WTC11 (cell line): ENCODE results near the gene WDR7.

Source experiments
- FOXJ3 ChIP-seq: sonication (generic); formaldehyde crosslinking; IDR thresholded peaks from 2 replicates; pipeline ENCODE4 v1.9.0; 2021; ENCODE audit warnings: missing genetic modification reagents, mild to moderate bottlenecking, borderline replicate concordance
- TF ChIP-seq, protein P1 (sequence below): sonication (generic); formaldehyde crosslinking; IDR thresholded peaks from 2 replicates; pipeline ENCODE4 v1.8.1; 2023; ENCODE audit warnings: mild to moderate bottlenecking, missing genetic modification reagents, borderline replicate concordance

DNA sequence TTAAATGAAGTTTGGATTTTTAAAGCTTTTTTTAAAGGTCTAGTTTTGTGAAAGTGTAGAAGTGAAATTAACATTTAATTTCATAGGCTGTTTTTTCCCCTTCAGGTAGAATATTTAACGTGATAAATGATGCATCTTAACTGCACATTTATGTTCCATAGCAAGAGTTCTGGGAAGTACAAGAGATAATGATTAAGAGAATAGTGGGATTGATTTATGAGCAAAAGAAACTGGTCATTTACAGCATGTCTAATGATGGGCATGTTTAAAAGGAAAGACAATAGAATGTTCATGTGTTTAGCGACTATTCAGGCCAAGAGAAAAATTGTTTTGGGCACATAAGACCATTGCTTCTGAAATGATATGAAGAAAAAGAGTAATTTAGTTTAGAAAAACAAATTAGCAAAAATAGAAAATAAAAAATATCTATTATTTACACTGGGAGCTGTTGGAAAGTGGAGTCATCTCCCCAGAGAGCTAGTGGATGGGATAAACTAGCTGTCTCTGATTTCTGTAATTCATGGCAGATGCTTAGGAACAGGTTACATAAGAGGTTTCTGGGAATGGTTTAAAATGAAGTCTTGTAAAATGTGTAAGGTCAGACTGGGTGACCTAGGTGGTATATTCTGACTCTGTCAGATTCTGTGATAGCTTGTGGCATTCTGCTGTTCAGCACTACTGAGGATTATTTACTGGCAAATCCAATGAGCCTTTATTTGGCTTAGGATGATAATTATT, 60.7 kb downstream of the WDR7 start:
- TF ChIP-seq, protein P1, sequence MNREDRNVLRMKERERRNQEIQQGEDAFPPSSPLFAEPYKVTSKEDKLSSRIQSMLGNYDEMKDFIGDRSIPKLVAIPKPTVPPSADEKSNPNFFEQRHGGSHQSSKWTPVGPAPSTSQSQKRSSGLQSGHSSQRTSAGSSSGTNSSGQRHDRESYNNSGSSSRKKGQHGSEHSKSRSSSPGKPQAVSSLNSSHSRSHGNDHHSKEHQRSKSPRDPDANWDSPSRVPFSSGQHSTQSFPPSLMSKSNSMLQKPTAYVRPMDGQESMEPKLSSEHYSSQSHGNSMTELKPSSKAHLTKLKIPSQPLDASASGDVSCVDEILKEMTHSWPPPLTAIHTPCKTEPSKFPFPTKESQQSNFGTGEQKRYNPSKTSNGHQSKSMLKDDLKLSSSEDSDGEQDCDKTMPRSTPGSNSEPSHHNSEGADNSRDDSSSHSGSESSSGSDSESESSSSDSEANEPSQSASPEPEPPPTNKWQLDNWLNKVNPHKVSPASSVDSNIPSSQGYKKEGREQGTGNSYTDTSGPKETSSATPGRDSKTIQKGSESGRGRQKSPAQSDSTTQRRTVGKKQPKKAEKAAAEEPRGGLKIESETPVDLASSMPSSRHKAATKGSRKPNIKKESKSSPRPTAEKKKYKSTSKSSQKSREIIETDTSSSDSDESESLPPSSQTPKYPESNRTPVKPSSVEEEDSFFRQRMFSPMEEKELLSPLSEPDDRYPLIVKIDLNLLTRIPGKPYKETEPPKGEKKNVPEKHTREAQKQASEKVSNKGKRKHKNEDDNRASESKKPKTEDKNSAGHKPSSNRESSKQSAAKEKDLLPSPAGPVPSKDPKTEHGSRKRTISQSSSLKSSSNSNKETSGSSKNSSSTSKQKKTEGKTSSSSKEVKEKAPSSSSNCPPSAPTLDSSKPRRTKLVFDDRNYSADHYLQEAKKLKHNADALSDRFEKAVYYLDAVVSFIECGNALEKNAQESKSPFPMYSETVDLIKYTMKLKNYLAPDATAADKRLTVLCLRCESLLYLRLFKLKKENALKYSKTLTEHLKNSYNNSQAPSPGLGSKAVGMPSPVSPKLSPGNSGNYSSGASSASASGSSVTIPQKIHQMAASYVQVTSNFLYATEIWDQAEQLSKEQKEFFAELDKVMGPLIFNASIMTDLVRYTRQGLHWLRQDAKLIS (CRISPR knock-in tag), result no peak
- no peak for TF ChIP-seq FOXJ3 (CRISPR knock-in tag)
